Measurements from ENCODE around the gene FAM171A1. TPM values are rescaled to one million over a fixed set of nuclear protein-coding genes. Genes with fewer than 3 reads are reported as not detected.

Gene FAM171A1
- total RNA-seq, 1 experiment from 2014 or later: 19.2 TPM

DNA sequence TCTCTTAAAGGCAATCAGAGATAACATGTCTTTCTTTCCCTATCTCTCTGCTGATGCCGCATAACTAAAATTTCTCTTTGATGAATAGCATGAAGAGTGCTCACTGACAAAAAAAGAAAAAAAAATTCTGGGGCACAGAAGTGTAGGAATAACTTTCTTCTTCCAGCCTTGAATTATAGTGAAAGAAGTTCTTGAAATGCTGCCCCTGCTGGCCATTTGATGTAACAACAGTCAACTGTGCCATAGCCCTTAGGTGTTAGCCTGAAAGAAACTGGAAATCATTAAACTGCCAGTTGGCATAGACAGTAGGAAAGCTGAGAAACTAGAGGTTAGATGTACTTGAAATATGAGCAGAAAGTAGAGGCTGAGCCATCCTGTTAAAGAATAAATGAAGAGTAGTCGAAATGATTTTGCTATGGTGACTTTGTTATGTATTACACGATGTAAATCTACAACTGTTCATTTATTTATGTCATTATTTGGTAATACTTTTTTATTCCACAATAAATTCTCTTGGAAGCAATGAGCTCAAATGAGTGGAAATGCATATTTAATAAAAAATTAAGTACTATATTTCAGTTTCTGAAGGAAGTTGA, 48.3 kb upstream of the FAM171A1 start:
- TF ChIP-seq CTCF (IDR thresholded peaks at IDR 0.05) (peak; percentile 75; the same call in 1 of the 2 replicates), SIN3A (IDR thresholded peaks at IDR 0.05; ENCODE audit: borderline replicate concordance, insufficient read depth, low read depth, low read length) (no peak)
- BruUV-seq (replicated peaks): no TSS peak
- peak; percentile 72; the same call in 1 of the 2 replicates for ATAC-seq
- ChIA-PET CTCF (no interaction called here), POLR2A (no interaction called here)
- H3K27me3 ChIP-seq (ENCODE audit: control insufficient read depth, insufficient read depth, low read length): no peaks in the 10 kb centered on the region
- no peaks in the 10 kb centered on the region for H3K36me3 ChIP-seq (ENCODE audit: control insufficient read depth, insufficient read depth, low read length)
- no peak overlapping the region for H3K27ac ChIP-seq (ENCODE audit: low read length)
- H3K4me3 ChIP-seq (ENCODE audit: low read depth in 2 of 2, low read length in 2 of 2): no peak overlapping the region
- no peak for DNase-seq (ENCODE audit: low read depth, low spot score)
- in situ Hi-C loops (cut with HindIII; ENCODE audit: low pct_unique_long_range_greater_than_20kb, low sequenced_read_pairs) (no loop called here), intact Hi-C loops (cut with micrococcal nuclease; ENCODE audit: unreplicated experiment) (no loop called here)
- H3K4me1 ChIP-seq (ENCODE audit: control insufficient read depth, insufficient read depth, low read length): no peaks in the 10 kb centered on the region
- H3K9me3 ChIP-seq (ENCODE audit: control insufficient read depth, insufficient read depth, low read depth, low read length): no peaks in the 10 kb centered on the region

GRCh38 chr10:15416034-15416433, 44.9 kb upstream of the FAM171A1 start:
- no TSS peak for BruUV-seq (replicated peaks)
- no peak for ATAC-seq
- Histone ChIP-seq H3K4me1 (ENCODE audit: control insufficient read depth, insufficient read depth, low read length) (no peaks in the 10 kb centered on the region), H3K4me3 (ENCODE audit: low read depth in 2 of 2, low read length in 2 of 2) (no peak overlapping the region), H3K9me3 (ENCODE audit: control insufficient read depth, insufficient read depth, low read depth, low read length) (no peaks in the 10 kb centered on the region), H3K36me3 (ENCODE audit: control insufficient read depth, insufficient read depth, low read length) (no peaks in the 10 kb centered on the region), H3K27ac (ENCODE audit: low read length) (no peak overlapping the region), H3K27me3 (ENCODE audit: control insufficient read depth, insufficient read depth, low read length) (no peaks in the 10 kb centered on the region)
- POLR2A ChIA-PET: no interaction called here
- CTCF ChIA-PET: no interaction called here
- TF ChIP-seq CTCF (IDR thresholded peaks at IDR 0.05) (no peak), POLR2AphosphoS5 (IDR thresholded peaks at IDR 0.05; ENCODE audit: low read depth, low read length) (no peak), TCF7L2 (IDR thresholded peaks at IDR 0.05; ENCODE audit: low read depth, low read length) (no peak), SIN3A (IDR thresholded peaks at IDR 0.05; ENCODE audit: borderline replicate concordance, insufficient read depth, low read depth, low read length) (no peak)
- TF ChIP-seq, protein P1, sequence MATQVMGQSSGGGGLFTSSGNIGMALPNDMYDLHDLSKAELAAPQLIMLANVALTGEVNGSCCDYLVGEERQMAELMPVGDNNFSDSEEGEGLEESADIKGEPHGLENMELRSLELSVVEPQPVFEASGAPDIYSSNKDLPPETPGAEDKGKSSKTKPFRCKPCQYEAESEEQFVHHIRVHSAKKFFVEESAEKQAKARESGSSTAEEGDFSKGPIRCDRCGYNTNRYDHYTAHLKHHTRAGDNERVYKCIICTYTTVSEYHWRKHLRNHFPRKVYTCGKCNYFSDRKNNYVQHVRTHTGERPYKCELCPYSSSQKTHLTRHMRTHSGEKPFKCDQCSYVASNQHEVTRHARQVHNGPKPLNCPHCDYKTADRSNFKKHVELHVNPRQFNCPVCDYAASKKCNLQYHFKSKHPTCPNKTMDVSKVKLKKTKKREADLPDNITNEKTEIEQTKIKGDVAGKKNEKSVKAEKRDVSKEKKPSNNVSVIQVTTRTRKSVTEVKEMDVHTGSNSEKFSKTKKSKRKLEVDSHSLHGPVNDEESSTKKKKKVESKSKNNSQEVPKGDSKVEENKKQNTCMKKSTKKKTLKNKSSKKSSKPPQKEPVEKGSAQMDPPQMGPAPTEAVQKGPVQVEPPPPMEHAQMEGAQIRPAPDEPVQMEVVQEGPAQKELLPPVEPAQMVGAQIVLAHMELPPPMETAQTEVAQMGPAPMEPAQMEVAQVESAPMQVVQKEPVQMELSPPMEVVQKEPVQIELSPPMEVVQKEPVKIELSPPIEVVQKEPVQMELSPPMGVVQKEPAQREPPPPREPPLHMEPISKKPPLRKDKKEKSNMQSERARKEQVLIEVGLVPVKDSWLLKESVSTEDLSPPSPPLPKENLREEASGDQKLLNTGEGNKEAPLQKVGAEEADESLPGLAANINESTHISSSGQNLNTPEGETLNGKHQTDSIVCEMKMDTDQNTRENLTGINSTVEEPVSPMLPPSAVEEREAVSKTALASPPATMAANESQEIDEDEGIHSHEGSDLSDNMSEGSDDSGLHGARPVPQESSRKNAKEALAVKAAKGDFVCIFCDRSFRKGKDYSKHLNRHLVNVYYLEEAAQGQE (IDR thresholded peaks at IDR 0.05; ENCODE audit: insufficient read depth in 1 of 2, low read depth in 2 of 2, low read length in 1 of 2): no peak
- intact Hi-C loops (cut with micrococcal nuclease; ENCODE audit: unreplicated experiment) (no loop called here), in situ Hi-C loops (cut with HindIII; ENCODE audit: low pct_unique_long_range_greater_than_20kb, low sequenced_read_pairs) (no loop called here)
- no peak for DNase-seq (ENCODE audit: low read depth, low spot score)
